GM19035 (cell line): ENCODE results near the gene JPT1.
A peak's percentile ranks its signal among the peaks of the same experiment; 100 is the strongest.
"Not testable (repeated sequence)": the region's sequence is repeated elsewhere in the genome, so short reads cannot be mapped to it uniquely, and the experiment has no call there.

Source experiments
- ATAC-seq: cut with Tn5 transposase; IDR thresholded peaks from one replicate; pipeline ENCODE4 v1.9.1; 2021; ENCODE audit not compliant: unreplicated experiment

Gene JPT1

GRCh38 chr17:75154195-75155106 lies at the start of gene JPT1:
Gene JPT1 (minus strand): TSS chr17:75154512. CDS start chr17:75154397, 115 bp downstream.
- peak; percentile 95 for ATAC-seq

- ATAC-seq: no peak
Measured at GRCh38 chr17:75199886-75200618, 45.7 kb upstream of the JPT1 start.

- ATAC-seq: no peak
Measured at GRCh38 chr17:75194879-75195278, 40.6 kb upstream of the JPT1 start.

- no peak for ATAC-seq
Measured at GRCh38 chr17:75191584-75191983, 37.3 kb upstream of the JPT1 start.

GRCh38 chr17:75188614-75189013 lies 34.3 kb upstream of the JPT1 start:
- ATAC-seq: no peak

- ATAC-seq: no peak
Measured at GRCh38 chr17:75183999-75184884, 29.9 kb upstream of the JPT1 start.

GRCh38 chr17:75182569-75183436 lies 28.5 kb upstream of the JPT1 start, which contains the start of gene SUMO2:
Gene SUMO2 (minus strand): TSS chr17:75182959. CDS start chr17:75182834, 125 bp downstream.
- ATAC-seq: peak; percentile 76

- ATAC-seq: peak; percentile 27
Measured at GRCh38 chr17:75182319-75182568, 27.9 kb upstream of the JPT1 start.

GRCh38 chr17:75181608-75182318 lies 27.5 kb upstream of the JPT1 start:
- peak; percentile 16 for ATAC-seq

GRCh38 chr17:75181110-75181509 lies 26.8 kb upstream of the JPT1 start:
- ATAC-seq: no peak

- no peak for ATAC-seq
Measured at GRCh38 chr17:75178453-75178852, 24.1 kb upstream of the JPT1 start.

GRCh38 chr17:75176625-75177024 lies 22.3 kb upstream of the JPT1 start:
- ATAC-seq: no peak

GRCh38 chr17:75174996-75175395 lies 20.7 kb upstream of the JPT1 start:
- no peak for ATAC-seq

GRCh38 chr17:75173526-75173925 lies 19.2 kb upstream of the JPT1 start:
- ATAC-seq: no peak

GRCh38 chr17:75168998-75169397 lies 14.7 kb upstream of the JPT1 start:
- no peak for ATAC-seq

- not testable (repeated sequence) for ATAC-seq
Measured at GRCh38 chr17:75164606-75165005, 10.3 kb upstream of the JPT1 start.

- no peak for ATAC-seq
Measured at GRCh38 chr17:75163074-75163473, 8.8 kb upstream of the JPT1 start.

GRCh38 chr17:75160211-75160610 lies 5.9 kb upstream of the JPT1 start:
- ATAC-seq: no peak

GRCh38 chr17:75159196-75160031 lies 5.1 kb upstream of the JPT1 start:
- ATAC-seq: no peak
